HG03103 (cell line): ENCODE measurements around the gene SAMD1.
"Not testable (repeated sequence)": the region's sequence is repeated elsewhere in the genome, so short reads cannot be mapped to it uniquely, and the experiment has no call there.

Experiments used
- ATAC-seq: cut with Tn5 transposase; IDR thresholded peaks from one replicate; pipeline ENCODE4 v1.9.1; 2021; ENCODE audit warnings: low read depth; ENCODE audit not compliant: unreplicated experiment

The SAMD1 gene

GRCh38 chr19:14062558-14062855, 28.0 kb downstream of the SAMD1 start:
- no peak for ATAC-seq

- no peak for ATAC-seq
Measured at GRCh38 chr19:14061751-14062557, 28.6 kb downstream of the SAMD1 start, which contains the start of gene PALM3. Gene PALM3, minus strand, starts transcription at chr19:14062076. Its CDS starts 96 bp downstream, at chr19:14061980.

- no peak for ATAC-seq
Measured at GRCh38 chr19:14061081-14061749, 29.3 kb downstream of the SAMD1 start.

DNA sequence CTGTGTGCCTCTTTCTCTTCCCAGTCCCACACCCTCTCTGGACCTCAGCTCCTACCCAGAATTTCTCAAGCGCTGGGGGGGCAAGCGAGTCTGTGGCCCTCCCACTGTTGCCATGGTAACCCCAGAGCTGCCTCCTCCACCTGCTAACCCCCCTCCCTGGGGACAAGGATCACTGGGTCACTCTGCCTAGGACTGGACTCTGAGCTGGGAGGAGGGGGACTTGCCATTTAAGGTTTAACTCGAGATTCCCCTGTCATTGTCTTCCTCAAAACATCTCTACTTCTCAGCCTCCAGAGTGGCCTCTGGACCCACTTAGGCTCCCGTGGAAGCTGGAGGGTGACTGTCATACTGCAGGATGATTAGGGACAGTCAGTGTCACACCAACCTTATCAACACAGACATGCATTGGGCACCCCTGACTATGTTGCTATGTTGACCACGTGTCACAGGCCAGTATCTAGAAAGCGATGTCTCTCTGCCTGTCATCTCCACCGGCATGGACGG, 30.8 kb downstream of the SAMD1 start:
- ATAC-seq, result no peak

DNA sequence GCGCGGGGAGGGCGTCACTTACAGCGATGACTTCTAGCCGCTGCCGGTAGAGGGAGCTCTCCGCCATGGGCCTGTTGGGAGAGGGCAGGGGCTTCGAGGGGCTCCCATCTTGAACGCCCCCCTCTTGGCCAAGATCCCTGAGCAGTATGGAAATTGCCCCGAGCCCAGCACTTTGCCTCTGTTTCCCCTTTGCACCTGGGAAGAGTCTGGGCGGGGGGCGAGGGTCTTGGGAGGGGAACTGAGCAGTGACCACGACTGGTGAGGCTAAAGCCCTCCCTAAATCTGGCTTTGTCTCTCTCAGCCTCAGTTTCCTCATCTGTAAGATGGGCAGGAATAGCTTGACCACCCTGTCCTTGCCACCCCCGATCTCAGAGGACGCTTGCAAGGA, 31.5 kb downstream of the SAMD1 start:
- ATAC-seq, result no peak

GRCh38 chr19:14058182-14059092, 32.1 kb downstream of the SAMD1 start:
- ATAC-seq, result no peak

- ATAC-seq, result no peak
Measured at GRCh38 chr19:14056741-14057356, 33.7 kb downstream of the SAMD1 start.

GRCh38 chr19:14056069-14056666, 34.4 kb downstream of the SAMD1 start:
- ATAC-seq, result no peak

DNA sequence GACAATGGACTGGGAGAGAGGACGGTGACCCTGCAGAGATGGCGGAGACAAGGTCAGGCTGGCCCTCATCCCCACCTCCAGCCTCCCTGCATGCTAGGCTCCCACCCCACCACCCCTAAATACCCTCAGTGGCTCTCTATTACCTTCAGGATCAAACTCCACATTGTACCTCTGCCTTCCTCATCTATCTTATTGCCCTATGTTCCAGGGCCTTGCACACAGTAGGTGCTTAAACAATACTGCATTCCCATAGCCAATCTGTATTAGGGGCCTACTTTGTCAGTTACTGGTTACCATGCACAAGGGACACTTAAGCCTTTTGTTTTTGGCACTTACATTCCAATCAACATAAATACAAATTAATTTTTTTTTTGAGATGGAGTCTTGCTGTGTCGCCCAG, 35.2 kb downstream of the SAMD1 start:
- ATAC-seq, result no peak

DNA sequence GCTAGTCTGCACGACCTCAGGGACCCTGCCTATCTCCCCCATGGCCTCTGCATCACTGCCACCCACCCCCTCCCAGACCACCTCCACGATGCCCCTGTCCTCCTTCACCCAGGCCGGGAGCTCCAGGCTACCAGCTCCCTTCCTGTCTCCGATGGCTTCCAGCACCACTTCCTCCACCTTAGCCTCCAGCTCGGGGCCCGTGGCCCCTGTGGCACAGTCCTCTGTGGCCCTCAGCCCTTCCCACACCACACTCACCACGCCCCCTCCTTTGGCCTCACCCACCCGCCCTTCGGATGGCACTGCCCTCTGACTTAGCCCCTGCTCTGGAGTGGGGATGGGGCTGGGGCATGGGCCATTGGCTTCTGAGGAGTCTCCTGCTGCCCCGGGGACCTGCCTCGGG, 35.8 kb downstream of the SAMD1 start:
- no peak for ATAC-seq

- ATAC-seq, result no peak
Measured at GRCh38 chr19:14054099-14054498, 36.5 kb downstream of the SAMD1 start.

DNA sequence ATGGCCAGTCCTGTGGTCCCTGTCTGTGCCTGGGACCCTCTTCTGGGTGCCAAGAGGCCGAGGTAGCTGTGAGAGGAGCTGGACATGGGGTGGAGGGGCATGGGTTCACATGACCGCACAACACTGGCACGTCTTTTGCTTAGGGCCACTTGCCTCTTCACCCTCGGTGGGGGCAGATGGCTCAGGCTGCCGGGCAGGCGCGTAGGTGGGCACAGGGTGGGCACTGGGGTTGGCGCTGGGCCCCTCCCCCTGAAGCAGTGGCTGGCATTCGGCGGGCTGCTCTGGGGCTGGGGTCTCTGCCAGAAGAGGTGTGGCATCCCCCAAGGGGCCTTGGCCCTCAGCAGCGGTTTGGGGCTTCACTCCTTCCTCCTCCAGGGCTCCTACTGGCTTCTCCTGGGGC, 37.1 kb downstream of the SAMD1 start:
- no peak for ATAC-seq

DNA sequence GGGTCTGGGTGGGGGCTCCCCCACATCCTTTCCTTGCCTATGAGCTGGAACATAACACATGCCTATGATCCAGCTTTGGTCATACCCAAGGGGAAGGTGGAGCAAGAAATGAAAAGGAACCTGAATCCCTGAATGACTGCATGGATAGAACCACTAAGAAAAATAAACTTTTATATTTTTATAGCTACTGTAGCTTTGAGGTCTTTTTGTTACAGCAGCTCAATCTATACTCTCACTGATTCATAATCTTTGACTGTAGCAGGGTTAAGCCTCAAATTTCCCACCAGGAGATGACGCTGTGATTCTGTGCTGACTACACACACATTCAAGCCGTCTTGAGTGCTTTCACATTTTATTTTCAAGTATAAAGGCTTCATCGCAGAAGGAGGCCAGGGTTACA, 37.5 kb downstream of the SAMD1 start:
- no peak for ATAC-seq

DNA sequence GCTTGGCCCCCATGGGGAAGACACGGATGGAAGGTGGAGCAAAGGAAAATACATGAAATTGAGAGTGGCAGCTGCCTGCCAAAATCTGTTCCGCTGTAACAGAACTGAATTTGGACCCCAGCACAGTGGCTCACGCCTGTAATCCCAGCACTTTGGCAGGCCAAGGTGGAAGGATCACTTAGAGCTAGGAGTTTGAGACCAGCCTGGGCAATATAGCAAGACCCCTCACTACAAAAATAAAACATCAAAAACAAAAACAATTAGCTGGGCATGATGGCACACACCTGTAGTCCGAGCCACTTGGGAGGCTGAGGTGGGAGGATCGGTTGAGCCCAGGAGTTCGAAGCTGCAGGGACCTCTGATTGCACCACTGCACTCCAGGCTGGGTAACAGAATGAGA, 38.1 kb downstream of the SAMD1 start:
- no peak for ATAC-seq

- ATAC-seq, result no peak
Measured at GRCh38 chr19:14051980-14052379, 38.6 kb downstream of the SAMD1 start.

DNA sequence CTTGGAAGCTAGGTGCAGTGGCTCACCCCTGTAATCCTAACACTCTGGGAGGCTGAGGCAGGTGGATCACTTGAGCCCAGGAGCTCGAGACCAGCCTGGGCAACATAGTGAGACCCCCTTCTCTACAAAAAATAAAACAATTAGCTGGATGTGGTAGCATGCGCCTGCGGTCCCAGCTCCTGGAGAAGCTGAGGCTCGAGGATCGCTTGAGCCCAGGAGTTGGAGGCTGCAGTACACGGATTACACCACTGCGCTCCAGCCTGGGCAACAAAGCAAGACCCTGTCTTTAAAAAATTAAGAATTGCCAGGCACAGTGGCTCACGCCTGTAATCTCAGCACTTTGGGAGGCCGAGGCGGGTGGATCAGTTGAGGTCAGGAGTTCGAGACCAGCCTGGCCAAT, 39.6 kb downstream of the SAMD1 start:
- ATAC-seq, result not testable (repeated sequence)

- ATAC-seq, result no peak
Measured at GRCh38 chr19:14050512-14050911, 40.0 kb downstream of the SAMD1 start.

DNA sequence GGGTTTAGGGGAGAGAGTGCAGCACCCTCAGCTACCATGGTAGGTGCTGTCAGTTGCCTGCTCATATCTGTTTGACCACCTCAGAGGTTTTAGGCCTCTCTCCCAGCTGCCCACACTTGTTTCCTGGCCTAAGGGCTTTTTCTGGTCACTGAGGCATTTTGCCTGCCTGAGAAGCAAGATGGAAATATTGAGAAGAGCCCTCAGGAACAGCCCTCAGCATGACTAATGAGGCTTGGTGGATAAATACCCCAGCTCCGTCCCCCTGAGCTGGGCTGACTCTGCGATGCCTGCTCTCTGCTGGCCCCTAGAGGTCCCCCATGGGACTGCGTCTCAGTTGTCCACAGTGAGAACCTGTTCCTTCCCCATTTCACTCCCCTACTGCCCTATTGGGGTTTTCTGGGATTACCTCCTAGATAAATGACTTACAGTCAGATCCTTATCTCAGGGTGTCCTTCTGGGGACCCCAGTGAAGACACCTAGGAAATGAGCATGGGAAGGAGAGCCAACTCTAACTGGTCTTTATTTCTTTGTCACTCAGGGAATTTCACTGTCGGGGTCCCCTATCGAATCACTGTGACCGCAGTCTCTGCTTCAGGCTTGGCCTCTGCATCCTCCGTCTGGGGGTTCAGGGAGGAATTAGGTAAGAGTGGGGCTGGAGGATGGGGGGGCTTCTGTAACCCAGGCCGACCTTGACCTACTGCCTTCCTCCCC, 42.0 kb downstream of the SAMD1 start:
- no peak for ATAC-seq

DNA sequence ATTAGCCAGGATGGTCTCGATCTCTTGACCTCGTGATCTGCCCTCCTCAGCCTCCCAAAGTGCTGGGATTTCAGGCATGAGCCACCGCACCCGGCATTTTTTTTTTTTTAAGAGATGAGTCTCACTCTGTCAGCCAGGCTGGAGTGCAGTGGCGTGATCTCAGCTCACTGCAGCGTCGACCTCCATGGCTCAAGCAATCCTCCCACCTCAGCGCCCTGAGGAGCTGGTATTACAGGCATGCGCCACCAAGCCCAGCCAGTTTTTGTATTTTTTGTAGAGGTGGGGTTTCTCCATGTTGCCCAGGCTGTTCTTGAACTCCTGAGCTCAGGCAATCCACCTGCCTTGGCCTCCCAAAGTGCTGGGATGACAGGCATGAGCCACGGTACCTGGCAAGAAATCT, 42.7 kb downstream of the SAMD1 start:
- ATAC-seq, result not testable (repeated sequence)
